Measurements from ENCODE around the gene RARA. TPM values are rescaled to one million over a fixed set of nuclear protein-coding genes. Genes with fewer than 3 reads are reported as not detected.
A peak's percentile ranks its signal among the peaks of the same experiment; 100 is the strongest.

RARA gene
- total RNA-seq, 2 donors from 2014 or later: 46.8 to 73.4 TPM

- no peaks in the 10 kb centered on the region for H3K27me3 ChIP-seq (replicated peaks; ENCODE audit: insufficient read depth)
- DNase-seq (ENCODE audit: low spot score): no peak
- no peaks in the 10 kb centered on the region for H3K36me3 ChIP-seq
- no peak for ATAC-seq (ENCODE audit: insufficient number of reproducible peaks, low FRiP score, low read depth)
- peak overlapping the region; percentile 91 for H3K27ac ChIP-seq
- no peak overlapping the region for H3K4me3 ChIP-seq
- TF ChIP-seq CTCF (IDR thresholded peaks at IDR 0.05): no peak
- H3K4me1 ChIP-seq (ENCODE audit: control insufficient read depth in 1 of 2, low read depth in 2 of 2): peaks cover 81 to 91% of the 10 kb centered on the region in 2 donors
- no peaks in the 10 kb centered on the region for H3K9me3 ChIP-seq
These were observed 6.2 kb downstream of the RARA start for GRCh38 chr17:40315206-40315605.

- ATAC-seq (ENCODE audit: insufficient number of reproducible peaks, low FRiP score, low read depth): no peak
- TF ChIP-seq CTCF (IDR thresholded peaks at IDR 0.05): no peak
These were observed 6.9 kb downstream of the RARA start for GRCh38 chr17:40315678-40316570.

GRCh38 chr17:40316571-40317344 is 7.8 kb downstream of the RARA start:
- peaks cover 81 to 91% of the 10 kb centered on the region in 2 donors for H3K4me1 ChIP-seq (ENCODE audit: control insufficient read depth in 1 of 2, low read depth in 2 of 2)
- DNase-seq (ENCODE audit: low spot score) (no peak), ATAC-seq (ENCODE audit: insufficient number of reproducible peaks, low FRiP score, low read depth) (no peak)
- no peaks in the 10 kb centered on the region for H3K9me3 ChIP-seq
- peak overlapping the region; percentile 99 for H3K4me3 ChIP-seq
- no peak for TF ChIP-seq CTCF (IDR thresholded peaks at IDR 0.05)
- H3K36me3 ChIP-seq: no peaks in the 10 kb centered on the region
- no peaks in the 10 kb centered on the region for H3K27me3 ChIP-seq (replicated peaks; ENCODE audit: insufficient read depth)
- peak overlapping the region; percentile 91 for H3K27ac ChIP-seq

More at GRCh38 chr17:40315678-40316570, 6.9 kb downstream of the RARA start:
- DNase-seq (ENCODE audit: low spot score): no peak
- Histone ChIP-seq H3K36me3 (no peaks in the 10 kb centered on the region), H3K4me1 (ENCODE audit: control insufficient read depth in 1 of 2, low read depth in 2 of 2) (peaks cover 82 to 91% of the 10 kb centered on the region in 2 donors), H3K9me3 (no peaks in the 10 kb centered on the region), H3K27me3 (replicated peaks; ENCODE audit: insufficient read depth) (no peaks in the 10 kb centered on the region), H3K27ac (peak overlapping the region; percentile 91), H3K4me3 (no peak overlapping the region)

- Histone ChIP-seq H3K4me3 (peak overlapping the region; percentile 99), H3K27ac (peak overlapping the region; percentile 91), H3K36me3 (no peaks in the 10 kb centered on the region), H3K9me3 (no peaks in the 10 kb centered on the region), H3K27me3 (replicated peaks; ENCODE audit: insufficient read depth) (no peaks in the 10 kb centered on the region), H3K4me1 (ENCODE audit: control insufficient read depth in 1 of 2, low read depth in 2 of 2) (peaks cover 79 to 91% of the 10 kb centered on the region in 2 donors)
- ATAC-seq (ENCODE audit: insufficient number of reproducible peaks, low FRiP score, low read depth) (no peak), DNase-seq (ENCODE audit: low spot score) (no peak)
- peak; percentile 60 for TF ChIP-seq CTCF (IDR thresholded peaks at IDR 0.05)
These were observed 8.4 kb downstream of the RARA start for GRCh38 chr17:40317345-40317873.

Data from thoracic aorta (tissue), 2 donors.